Stomach smooth muscle (tissue), 2 donors: ENCODE results near the gene RAD51B.

Experiments
- H3K27ac ChIP-seq: one replicate; pipeline ENCODE4 v1.7.0; 2013; ENCODE audit warnings: mild to moderate bottlenecking, low read length, inconsistent platforms
- H3K27me3 ChIP-seq, 2 donors: one replicate each; pipeline ENCODE4 v1.7.0; 2013; ENCODE audit warnings: low read length in 2 of 2; ENCODE audit not compliant: insufficient read depth in 2 of 2, control insufficient read depth in 1 of 2
- H3K36me3 ChIP-seq, 2 donors: one replicate each; pipeline ENCODE4 v1.7.0; 2013; ENCODE audit warnings: low read length in 2 of 2; ENCODE audit not compliant: control insufficient read depth in 2 of 2, insufficient read depth in 2 of 2
- H3K4me1 ChIP-seq: one replicate; pipeline ENCODE4 v1.7.0; 2013; ENCODE audit warnings: low read length; ENCODE audit not compliant: control insufficient read depth, insufficient read depth
- H3K4me3 ChIP-seq, 2 donors: one replicate each; pipeline ENCODE4 v1.7.0; 2013; ENCODE audit warnings: low read length in 2 of 2
- H3K9ac ChIP-seq, 2 donors: one replicate each; pipeline ENCODE4 v1.7.0; 2013; ENCODE audit warnings: low read length in 2 of 2, mild to moderate bottlenecking in 1 of 2
- H3K9me3 ChIP-seq, 2 donors: one replicate each; pipeline ENCODE4 v1.7.0; 2013; ENCODE audit warnings: low read length in 2 of 2; ENCODE audit not compliant: control insufficient read depth in 2 of 2
- donor health status: healthy.
- donor health status: Pancreatic carcinoma.

The RAD51B gene

GRCh38 chr14:68306934-68307789 is 487.6 kb downstream of the RAD51B start:
- H3K9me3 ChIP-seq = no peaks in the 10 kb centered on the region
- H3K4me3 ChIP-seq = peak overlapping the region in 1 of 2 donors; percentile 3
- H3K4me1 ChIP-seq = peaks cover 21% of the 10 kb centered on the region
- H3K27ac ChIP-seq = peak overlapping the region; percentile 81
- no peaks in the 10 kb centered on the region for H3K36me3 ChIP-seq
- H3K9ac ChIP-seq = peak overlapping the region; percentile 43 to 57
- H3K27me3 ChIP-seq = no peaks in the 10 kb centered on the region

- Histone ChIP-seq H3K9ac (peak overlapping the region; percentile 43 to 57), H3K27ac (peak overlapping the region; percentile 81), H3K4me1 (peaks cover 21% of the 10 kb centered on the region), H3K4me3 (peak overlapping the region in 1 of 2 donors; percentile 3), H3K36me3 (no peaks in the 10 kb centered on the region), H3K9me3 (no peaks in the 10 kb centered on the region), H3K27me3 (no peaks in the 10 kb centered on the region)
Measured at GRCh38 chr14:68307790-68308168, 488.2 kb downstream of the RAD51B start.

- H3K4me1 ChIP-seq = peaks cover 21% of the 10 kb centered on the region
- no peaks in the 10 kb centered on the region for H3K27me3 ChIP-seq
- H3K4me3 ChIP-seq = no peak overlapping the region
- no peaks in the 10 kb centered on the region for H3K9me3 ChIP-seq
- H3K27ac ChIP-seq = peak overlapping the region; percentile 81
- H3K9ac ChIP-seq = peak overlapping the region in 1 of 2 donors; percentile 34
- no peaks in the 10 kb centered on the region for H3K36me3 ChIP-seq
Measured at GRCh38 chr14:68308726-68309520, 489.3 kb downstream of the RAD51B start.

GRCh38 chr14:68309616-68310015 is 490.0 kb downstream of the RAD51B start:
- Histone ChIP-seq H3K27me3 (no peaks in the 10 kb centered on the region), H3K9me3 (no peaks in the 10 kb centered on the region), H3K4me1 (peaks cover 17% of the 10 kb centered on the region), H3K36me3 (no peaks in the 10 kb centered on the region), H3K4me3 (no peak overlapping the region), H3K9ac (no peak overlapping the region), H3K27ac (peak overlapping the region; percentile 26)

- H3K9ac ChIP-seq = no peak overlapping the region
- H3K27ac ChIP-seq = no peak overlapping the region
- H3K27me3 ChIP-seq = no peaks in the 10 kb centered on the region
- no peak overlapping the region for H3K4me3 ChIP-seq
- no peaks in the 10 kb centered on the region for H3K9me3 ChIP-seq
- peaks cover 15% of the 10 kb centered on the region for H3K4me1 ChIP-seq
- no peaks in the 10 kb centered on the region for H3K36me3 ChIP-seq
Measured at GRCh38 chr14:68312300-68312699, 492.7 kb downstream of the RAD51B start.

GRCh38 chr14:68312884-68313610 is 493.5 kb downstream of the RAD51B start:
- H3K9me3 ChIP-seq = no peaks in the 10 kb centered on the region
- no peak overlapping the region for H3K9ac ChIP-seq
- H3K4me1 ChIP-seq = peaks cover 13% of the 10 kb centered on the region
- H3K27ac ChIP-seq = no peak overlapping the region
- no peaks in the 10 kb centered on the region for H3K36me3 ChIP-seq
- H3K27me3 ChIP-seq = no peaks in the 10 kb centered on the region
- no peak overlapping the region for H3K4me3 ChIP-seq

GRCh38 chr14:68314642-68315041 is 495.1 kb downstream of the RAD51B start:
- no peaks in the 10 kb centered on the region for H3K27me3 ChIP-seq
- no peaks in the 10 kb centered on the region for H3K9me3 ChIP-seq
- peaks cover 4% of the 10 kb centered on the region for H3K4me1 ChIP-seq
- H3K9ac ChIP-seq = no peak overlapping the region
- H3K27ac ChIP-seq = no peak overlapping the region
- H3K36me3 ChIP-seq = no peaks in the 10 kb centered on the region
- no peak overlapping the region for H3K4me3 ChIP-seq

- no peak overlapping the region for H3K4me3 ChIP-seq
- no peaks in the 10 kb centered on the region for H3K27me3 ChIP-seq
- peaks cover 4% of the 10 kb centered on the region for H3K4me1 ChIP-seq
- H3K9ac ChIP-seq = no peak overlapping the region
- no peaks in the 10 kb centered on the region for H3K9me3 ChIP-seq
- H3K36me3 ChIP-seq = no peaks in the 10 kb centered on the region
- no peak overlapping the region for H3K27ac ChIP-seq
Measured at GRCh38 chr14:68315081-68315480, 495.5 kb downstream of the RAD51B start.

- Histone ChIP-seq H3K36me3 (no peaks in the 10 kb centered on the region), H3K4me1 (peaks cover 4% of the 10 kb centered on the region), H3K27ac (no peak overlapping the region), H3K27me3 (no peaks in the 10 kb centered on the region), H3K9ac (no peak overlapping the region), H3K9me3 (no peaks in the 10 kb centered on the region), H3K4me3 (no peak overlapping the region)
Measured at GRCh38 chr14:68316078-68316868, 496.7 kb downstream of the RAD51B start.

GRCh38 chr14:68317239-68317638 is 497.7 kb downstream of the RAD51B start:
- Histone ChIP-seq H3K4me1 (peaks cover 4% of the 10 kb centered on the region), H3K9me3 (no peaks in the 10 kb centered on the region), H3K36me3 (no peaks in the 10 kb centered on the region), H3K27me3 (no peaks in the 10 kb centered on the region), H3K4me3 (no peak overlapping the region), H3K9ac (no peak overlapping the region), H3K27ac (no peak overlapping the region)
